Stimulated activated naive B cell treated with anti-CD40 and anti-IgM and Interleukin-4, amounts not matched to agents 10 μg/mL and 1 μg/mL and 100 μg/mL, for 72 hours (primary cell): ENCODE data around the gene TOP2B.

Experiments
- ATAC-seq, 2 donors: fragments of 150-1000 bp; cut with Tn5 transposase; replicated peaks; 2 replicates each; pipeline ENCODE4 v1.10.0; 2021; ENCODE audit warnings: moderate library complexity in 1 of 2
- DNase-seq: peaks from one replicate; pipeline ENCODE4 v3.0.0; 2021
- H3K27ac Mint-ChIP-seq: one replicate; pipeline ENCODE4 v1.8.0; 2022; ENCODE audit warnings: mild to moderate bottlenecking, mixed read lengths
- H3K27me3 Mint-ChIP-seq, 2 donors: one replicate each; pipeline ENCODE4 v1.8.0; 2022; ENCODE audit warnings: mixed read lengths in 2 of 2
- H3K36me3 Mint-ChIP-seq, 2 donors: one replicate each; pipeline ENCODE4 v1.8.0; 2022; ENCODE audit warnings: mixed read lengths in 2 of 2, mild to moderate bottlenecking in 1 of 2
- H3K4me1 Mint-ChIP-seq, 2 donors: one replicate each; pipeline ENCODE4 v1.8.0; 2022; ENCODE audit warnings: mixed read lengths in 2 of 2, mild to moderate bottlenecking in 1 of 2
- H3K4me3 Mint-ChIP-seq, 2 donors: one replicate each; pipeline ENCODE4 v1.8.0; 2022; ENCODE audit warnings: mild to moderate bottlenecking in 2 of 2, mixed read lengths in 2 of 2, moderate library complexity in 1 of 2
- H3K9me3 Mint-ChIP-seq, 2 donors: one replicate each; pipeline ENCODE4 v1.8.0; 2022; ENCODE audit warnings: mixed read lengths in 2 of 2, mild to moderate bottlenecking in 1 of 2

TOP2B gene

DNA sequence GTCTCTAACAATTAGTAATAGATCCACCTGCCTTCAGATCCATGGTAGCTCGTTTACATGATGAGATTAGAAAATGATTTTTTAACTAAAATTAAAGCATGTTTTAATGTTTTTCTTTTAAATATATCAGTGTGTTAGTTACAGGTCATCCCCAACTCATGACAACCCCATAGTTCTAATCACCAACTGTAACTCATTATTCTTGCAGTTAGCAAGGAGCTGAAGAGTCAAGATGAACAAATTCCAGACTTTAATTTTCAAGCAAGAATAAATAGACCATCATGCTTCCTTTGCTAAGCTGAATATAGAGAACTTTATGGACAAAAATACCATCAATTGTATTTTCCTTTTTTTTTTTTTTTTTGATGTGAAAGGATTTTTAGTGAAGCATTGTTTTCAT is 101.1 kb downstream of the TOP2B start:
- DNase-seq (no peak), ATAC-seq (no peak)
- Mint-ChIP-seq H3K4me1 (no peaks in the 10 kb centered on the region), H3K36me3 (no peaks in the 10 kb centered on the region), H3K4me3 (no peak overlapping the region), H3K27me3 (no peaks in the 10 kb centered on the region), H3K27ac (no peak overlapping the region), H3K9me3 (no peaks in the 10 kb centered on the region)

DNA sequence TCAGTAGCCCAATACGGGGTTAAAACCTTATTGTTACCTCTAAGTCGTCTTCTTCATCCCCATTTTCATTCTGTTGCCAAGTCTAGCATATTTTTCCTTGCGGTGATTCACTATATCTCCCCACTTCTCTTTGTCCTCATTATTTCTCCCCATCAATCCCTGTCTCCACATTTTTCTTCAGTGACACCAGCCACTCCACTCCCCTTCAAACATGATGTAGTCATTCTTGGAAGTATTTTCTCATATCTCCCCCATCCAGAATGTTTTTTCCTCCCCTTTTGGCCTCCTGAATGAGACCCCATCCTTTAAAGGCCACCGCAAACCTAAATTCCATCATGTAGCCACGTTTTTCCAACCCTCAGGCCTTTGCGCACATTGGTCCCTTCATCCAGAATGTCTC is 105.9 kb downstream of the TOP2B start:
- peaks cover 0 to 3% of the 10 kb centered on the region in 2 donors for H3K27me3 Mint-ChIP-seq
- H3K4me3 Mint-ChIP-seq, result no peak overlapping the region
- ATAC-seq (no peak), DNase-seq (no peak)
- H3K27ac Mint-ChIP-seq, result no peak overlapping the region
- H3K9me3 Mint-ChIP-seq, result no peaks in the 10 kb centered on the region
- no peaks in the 10 kb centered on the region for H3K4me1 Mint-ChIP-seq
- no peaks in the 10 kb centered on the region for H3K36me3 Mint-ChIP-seq

DNA sequence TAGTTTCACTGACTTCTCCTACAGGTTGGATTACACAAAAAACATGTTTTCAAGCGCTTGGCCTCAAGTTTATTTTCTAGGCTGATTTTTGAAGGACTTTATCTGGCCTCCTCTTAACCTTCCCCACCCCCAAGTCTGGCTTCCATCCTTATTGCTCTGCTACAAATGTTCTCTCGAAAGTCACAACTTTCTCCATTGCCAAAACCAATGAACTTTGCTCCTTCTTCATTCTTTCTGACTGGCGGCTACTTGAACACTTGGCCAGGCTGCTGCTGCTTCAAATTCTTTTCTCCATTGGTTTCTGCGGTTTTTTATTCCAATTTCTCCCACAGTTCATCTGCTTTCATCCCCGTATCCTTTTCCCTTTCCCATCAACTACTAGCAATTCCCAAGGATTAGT is 106.6 kb downstream of the TOP2B start:
- no peaks in the 10 kb centered on the region for H3K4me1 Mint-ChIP-seq
- H3K27ac Mint-ChIP-seq, result no peak overlapping the region
- peaks cover 0 to 8% of the 10 kb centered on the region in 2 donors for H3K27me3 Mint-ChIP-seq
- DNase-seq (no peak), ATAC-seq (no peak)
- no peak overlapping the region for H3K4me3 Mint-ChIP-seq
- no peaks in the 10 kb centered on the region for H3K36me3 Mint-ChIP-seq
- no peaks in the 10 kb centered on the region for H3K9me3 Mint-ChIP-seq

DNA sequence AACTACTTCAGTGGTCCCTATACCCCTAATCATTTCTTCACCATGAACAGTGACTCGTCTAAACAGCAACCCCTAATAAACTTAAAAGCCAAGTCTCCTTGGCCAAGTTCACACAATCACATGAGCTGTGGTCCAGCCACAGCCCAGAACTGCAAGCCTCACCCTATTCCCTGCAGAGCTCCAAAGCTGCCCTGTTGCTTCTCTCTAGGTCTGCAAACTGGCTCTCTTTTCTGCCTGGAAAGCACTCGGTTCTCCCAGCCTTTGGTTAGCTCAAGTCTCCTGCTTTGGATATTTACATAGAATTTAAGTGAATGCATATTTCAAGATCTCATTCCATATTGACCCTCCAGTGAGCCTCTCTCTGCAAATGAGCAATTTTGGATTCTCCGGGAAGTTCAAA is 107.0 kb downstream of the TOP2B start:
- no peaks in the 10 kb centered on the region for H3K9me3 Mint-ChIP-seq
- H3K27ac Mint-ChIP-seq, result no peak overlapping the region
- DNase-seq (no peak), ATAC-seq (no peak)
- H3K27me3 Mint-ChIP-seq, result peaks cover 1 to 10% of the 10 kb centered on the region in 2 donors
- no peaks in the 10 kb centered on the region for H3K4me1 Mint-ChIP-seq
- H3K36me3 Mint-ChIP-seq, result no peaks in the 10 kb centered on the region
- no peak overlapping the region for H3K4me3 Mint-ChIP-seq

DNA sequence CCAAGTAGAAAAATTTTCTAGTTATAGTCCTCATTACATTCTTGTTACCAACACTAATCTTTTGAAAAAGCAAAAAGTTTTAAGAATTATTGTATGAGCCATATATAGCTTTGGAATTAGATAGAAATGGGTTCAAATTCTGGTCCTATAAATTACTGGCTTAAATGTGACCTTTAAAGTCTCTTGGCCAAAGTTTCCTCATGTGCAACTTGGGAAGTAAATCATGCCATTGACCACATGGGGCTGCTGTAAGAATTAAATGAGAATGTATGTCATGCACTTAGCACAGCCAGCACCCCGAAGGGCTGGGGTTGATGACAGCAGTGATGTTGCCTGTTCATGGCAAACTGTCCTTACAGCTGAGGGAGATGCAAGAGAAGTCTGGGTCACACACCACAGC is 108.3 kb downstream of the TOP2B start:
- H3K4me1 Mint-ChIP-seq, result no peaks in the 10 kb centered on the region
- no peaks in the 10 kb centered on the region for H3K9me3 Mint-ChIP-seq
- DNase-seq (no peak), ATAC-seq (no peak)
- H3K27me3 Mint-ChIP-seq, result peaks cover 5 to 14% of the 10 kb centered on the region in 2 donors
- no peaks in the 10 kb centered on the region for H3K36me3 Mint-ChIP-seq
- H3K4me3 Mint-ChIP-seq, result no peak overlapping the region
- no peak overlapping the region for H3K27ac Mint-ChIP-seq

DNA sequence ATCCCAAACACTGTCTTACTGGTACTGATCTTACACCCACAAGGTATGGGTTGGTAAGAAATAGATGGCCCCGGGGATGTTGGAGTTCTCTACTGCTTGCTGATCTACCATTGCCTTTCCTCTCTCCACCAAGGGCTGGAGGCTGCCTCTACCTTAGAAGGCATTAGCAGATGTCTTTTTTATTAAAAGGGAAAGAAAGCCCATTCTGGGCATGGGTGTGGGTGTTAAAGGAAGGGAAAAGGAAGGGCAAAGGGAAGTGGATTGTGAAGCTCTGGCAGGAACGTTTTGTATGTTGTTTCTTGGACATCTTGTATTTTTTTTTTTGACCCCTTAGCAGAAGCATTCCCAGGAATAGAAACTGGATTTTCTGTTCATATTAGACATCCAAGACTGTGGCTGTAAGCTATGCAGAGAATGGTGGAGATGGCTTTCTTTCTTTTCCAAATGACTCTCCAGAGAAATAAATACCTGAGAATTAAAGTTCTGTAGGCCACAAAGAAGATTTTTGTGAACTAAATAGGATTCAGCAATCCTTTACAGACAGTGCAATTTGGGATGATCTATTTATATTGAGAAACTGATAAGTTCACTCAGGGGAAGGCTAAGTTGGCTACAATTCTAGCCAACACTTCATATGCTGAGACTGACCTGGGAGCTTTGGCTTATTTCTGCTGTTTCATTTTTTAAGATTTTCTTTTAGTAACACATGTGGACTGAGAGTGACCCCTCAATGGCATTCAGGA is 108.8 kb downstream of the TOP2B start:
- DNase-seq, result no peak
- ATAC-seq, result no peak
- H3K4me1 Mint-ChIP-seq, result no peaks in the 10 kb centered on the region
- no peaks in the 10 kb centered on the region for H3K36me3 Mint-ChIP-seq
- no peak overlapping the region for H3K27ac Mint-ChIP-seq
- H3K4me3 Mint-ChIP-seq, result no peak overlapping the region
- peaks cover 0 to under 1% of the 10 kb centered on the region in 2 donors for H3K9me3 Mint-ChIP-seq
- H3K27me3 Mint-ChIP-seq, result peaks cover 5 to 14% of the 10 kb centered on the region in 2 donors

DNA sequence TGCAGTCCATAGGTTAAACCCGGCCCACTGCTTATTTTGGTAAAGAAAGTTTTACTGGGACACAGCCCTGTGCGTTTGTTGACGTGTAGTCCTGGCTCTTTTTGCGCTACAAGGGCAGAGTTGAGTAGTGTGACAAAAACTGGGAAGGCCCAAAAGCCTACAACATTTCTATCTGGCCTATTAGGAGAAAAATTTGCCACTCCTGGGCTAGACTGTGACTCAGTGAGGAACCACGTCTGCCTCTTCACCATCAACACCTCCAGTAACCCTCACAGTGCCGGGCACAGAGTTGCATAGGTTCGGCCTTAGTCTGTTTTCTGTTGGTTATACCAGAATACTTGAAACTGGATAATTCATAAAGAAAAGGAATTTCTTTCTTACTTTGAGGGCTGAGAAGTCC is 110.3 kb downstream of the TOP2B start:
- Mint-ChIP-seq H3K4me1 (no peaks in the 10 kb centered on the region), H3K9me3 (peaks cover 0 to 4% of the 10 kb centered on the region in 2 donors), H3K36me3 (no peaks in the 10 kb centered on the region), H3K27me3 (peaks cover 5 to 14% of the 10 kb centered on the region in 2 donors), H3K27ac (no peak overlapping the region), H3K4me3 (no peak overlapping the region)
- ATAC-seq (no peak), DNase-seq (no peak)

DNA sequence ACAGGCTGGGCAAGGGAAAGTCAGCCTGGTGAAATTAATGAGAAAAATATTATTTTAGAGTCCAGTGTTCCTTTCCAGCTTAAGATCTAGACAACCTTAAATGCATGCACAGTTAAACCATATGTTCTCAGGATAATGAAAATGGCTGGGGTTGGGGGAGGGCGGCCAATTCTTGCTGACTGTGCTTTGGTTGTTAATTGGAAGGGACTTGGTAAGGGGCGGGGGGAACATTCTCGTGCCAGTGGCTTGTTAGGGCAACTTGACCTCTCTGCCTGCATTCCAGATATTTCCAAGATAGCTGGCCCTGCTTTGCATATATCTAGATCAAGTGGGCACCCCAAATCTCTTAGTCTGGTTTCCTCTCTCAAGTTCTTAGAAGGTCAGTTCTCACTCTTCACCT is 112.5 kb downstream of the TOP2B start:
- Mint-ChIP-seq H3K27ac (no peak overlapping the region), H3K36me3 (no peaks in the 10 kb centered on the region), H3K9me3 (peaks cover 0 to 4% of the 10 kb centered on the region in 2 donors), H3K27me3 (peaks cover 5 to 20% of the 10 kb centered on the region in 2 donors), H3K4me1 (no peaks in the 10 kb centered on the region), H3K4me3 (no peak overlapping the region)
- no peak for ATAC-seq
- no peak for DNase-seq

DNA sequence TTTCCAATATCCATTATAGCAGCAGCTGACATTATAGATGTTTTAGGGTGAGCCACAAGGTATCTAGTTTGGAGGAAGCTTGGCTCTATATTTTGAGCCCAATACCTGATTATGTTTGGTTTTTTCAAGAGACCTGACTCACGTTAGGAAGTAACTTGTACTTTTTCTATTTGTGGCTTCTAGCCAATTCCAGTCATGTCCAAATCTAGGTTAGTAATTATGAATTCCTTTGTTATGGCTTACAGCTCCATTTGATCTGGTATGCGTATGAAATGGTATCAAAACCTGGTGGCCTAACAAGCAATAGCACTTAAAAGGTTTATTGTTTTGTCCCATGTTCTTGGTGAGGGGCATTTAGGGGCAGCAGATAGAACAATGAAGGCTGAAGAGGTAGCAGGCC is 115.9 kb downstream of the TOP2B start:
- H3K4me1 Mint-ChIP-seq, result no peaks in the 10 kb centered on the region
- H3K4me3 Mint-ChIP-seq, result no peak overlapping the region
- peaks cover 0 to 4% of the 10 kb centered on the region in 2 donors for H3K9me3 Mint-ChIP-seq
- DNase-seq, result no peak
- ATAC-seq, result no peak
- no peaks in the 10 kb centered on the region for H3K36me3 Mint-ChIP-seq
- no peak overlapping the region for H3K27ac Mint-ChIP-seq
- H3K27me3 Mint-ChIP-seq, result peaks cover 14 to 18% of the 10 kb centered on the region in 2 donors

DNA sequence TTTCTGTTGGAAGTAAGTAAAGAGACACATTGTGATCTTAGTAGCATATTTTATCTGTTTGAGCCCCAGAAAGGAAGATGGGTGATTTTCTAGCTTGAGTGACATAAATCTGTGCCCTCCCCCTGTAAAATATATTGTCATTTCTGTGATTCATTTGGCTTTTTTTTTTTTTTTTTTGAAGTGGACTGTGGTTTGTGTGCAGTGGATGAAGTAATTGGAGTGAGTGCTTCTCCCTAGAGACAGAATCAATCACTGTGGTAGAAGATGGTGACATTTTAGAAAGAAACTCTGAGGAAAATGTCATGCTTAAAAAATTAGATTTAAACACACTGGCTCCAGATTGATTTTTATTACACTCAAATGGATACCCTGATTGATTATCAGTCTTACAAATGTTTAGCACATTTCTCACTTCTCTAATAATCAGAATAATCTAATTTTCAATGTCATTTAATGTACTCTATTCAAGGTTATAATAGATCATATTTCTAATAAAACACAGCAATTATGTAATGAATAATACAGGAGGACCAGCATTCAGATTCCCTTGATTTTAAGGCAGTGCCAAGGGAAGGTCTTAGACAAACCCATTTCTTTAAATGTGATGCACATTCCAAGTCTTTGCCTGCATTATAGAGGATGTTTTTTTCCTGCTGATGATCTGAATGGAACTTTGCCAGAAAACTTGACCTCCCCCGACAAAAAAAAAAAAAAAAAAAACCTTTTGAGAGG is 116.6 kb downstream of the TOP2B start:
- no peaks in the 10 kb centered on the region for H3K36me3 Mint-ChIP-seq
- peaks cover 13 to 14% of the 10 kb centered on the region in 2 donors for H3K27me3 Mint-ChIP-seq
- no peaks in the 10 kb centered on the region for H3K4me1 Mint-ChIP-seq
- no peak overlapping the region for H3K4me3 Mint-ChIP-seq
- DNase-seq, result no peak
- no peak overlapping the region for H3K27ac Mint-ChIP-seq
- peaks cover 0 to 4% of the 10 kb centered on the region in 2 donors for H3K9me3 Mint-ChIP-seq
- ATAC-seq, result no peak
